ENCODE results near the gene SCGB3A2. TPM values are rescaled to one million over a fixed set of nuclear protein-coding genes. Genes with fewer than 3 reads are reported as not detected.

Gene SCGB3A2
- total and polyA plus RNA-seq, 2 of the 8 experiments (the other 6 are each of a cell fraction or from before 2014, with no cell fraction given) = 47.1 to 63.6 TPM

DNA sequence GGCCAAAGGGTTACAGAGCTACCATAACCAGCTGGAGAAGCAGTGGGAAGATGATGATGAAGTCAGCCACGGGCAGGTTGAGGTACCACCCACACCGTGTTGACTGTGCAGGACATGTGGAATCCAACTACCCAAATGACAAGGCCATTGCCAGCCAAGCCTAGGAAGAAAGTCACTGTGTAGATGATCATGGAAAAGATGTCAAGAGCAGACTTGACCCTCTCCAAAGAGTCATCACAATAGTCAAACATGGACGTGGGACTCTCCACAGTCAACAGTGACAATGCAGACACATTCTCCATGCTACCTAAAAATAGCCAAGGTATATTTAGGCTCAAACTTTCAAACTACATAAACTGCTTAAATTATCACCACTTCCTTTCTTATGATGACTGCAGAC, 26.1 kb upstream of the SCGB3A2 start:
- 96% methylated on average over 3 of the region's 3 CpGs; no CpG with 5 or more reads in 1 of the 2 experiments for WGBS, 2 experiments (ENCODE audit: extremely low coverage in 1 of 2, insufficient coverage in 1 of 2, insufficient read length in 1 of 2, insufficient replicate concordance in 2 of 2, low coverage in 1 of 2, low lambda C conversion rate in 2 of 2, missing lambda C conversion rate in 1 of 2)
- Histone ChIP-seq H3K4me3 (ENCODE audit: extremely low read depth in 1 of 4, insufficient read depth in 2 of 4, low read depth in 3 of 4, low read length in 4 of 4) (no peak overlapping the region), H2BK120ac (replicated peaks; ENCODE audit: low read depth, low read length) (no peak overlapping the region), H4K20me1 (replicated peaks in 1 of 2; ENCODE audit: control insufficient read depth in 1 of 2, insufficient read depth in 2 of 2, low read length in 2 of 2) (no peaks in the 10 kb centered on the region), H3K27ac (ENCODE audit: low read depth, low read length) (no peak overlapping the region), H3K36me3 (ENCODE audit: control insufficient read depth in 2 of 4, insufficient read depth in 4 of 4, low read length in 3 of 4) (no peaks in the 10 kb centered on the region), H3K4me2 (ENCODE audit: insufficient read depth in 1 of 2, low read depth in 2 of 2, low read length in 2 of 2) (no peak overlapping the region), H3K18ac (ENCODE audit: extremely low read depth, low read length) (no peak overlapping the region), H3K14ac (ENCODE audit: insufficient read length) (no peak overlapping the region), H3K23me2 (ENCODE audit: low read depth, low read length) (no peaks in the 10 kb centered on the region), H2BK20ac (ENCODE audit: low read length) (no peak overlapping the region), H4K8ac (ENCODE audit: extremely low read depth, insufficient read depth, low read length) (no peak overlapping the region), H3K4ac (replicated peaks; ENCODE audit: insufficient read length, low read depth, low read length) (no peak overlapping the region), H2AK5ac (ENCODE audit: low read depth, low read length) (peak overlapping the region; percentile 89; the same call in 1 of the 2 replicates), H4K5ac (ENCODE audit: insufficient read length, low read depth, low read length) (no peak overlapping the region), H2BK15ac (ENCODE audit: low read length) (no peak overlapping the region), H2BK5ac (ENCODE audit: low read depth, low read length) (no peak overlapping the region), H4K91ac (replicated peaks; ENCODE audit: insufficient read length, low read length) (no peak overlapping the region), H2AFZ (ENCODE audit: low read length) (no peak overlapping the region), H3K79me1 (ENCODE audit: low read depth, low read length) (no peaks in the 10 kb centered on the region), H3K79me2 (ENCODE audit: control insufficient read depth in 1 of 2, insufficient read depth in 2 of 2, low read length in 2 of 2) (no peaks in the 10 kb centered on the region), H3K9me3 (ENCODE audit: insufficient read depth in 2 of 2, low read depth in 1 of 2, low read length in 1 of 2) (no peaks in the 10 kb centered on the region), H3K27me3 (replicated peaks in 1 of 4; ENCODE audit: control insufficient read depth in 3 of 4, extremely low read depth in 1 of 4, insufficient read depth in 3 of 4, low read length in 3 of 4) (peaks cover 0 to 2% (median 0%) of the 10 kb centered on the region in 4 experiments; a peak in 1 of 7 replicates), H3K56ac (replicated peaks; ENCODE audit: insufficient read length, low read depth, low read length) (no peak overlapping the region), H3K23ac (ENCODE audit: insufficient read length) (no peak overlapping the region), H2BK12ac (ENCODE audit: low read depth, low read length) (no peak overlapping the region; the same call in 1 of the 2 replicates), H3K4me1 (replicated peaks in 1 of 4; ENCODE audit: control insufficient read depth in 3 of 4, insufficient read depth in 4 of 4, low read length in 3 of 4) (peaks cover 0 to 2% (median 0%) of the 10 kb centered on the region in 4 experiments; a peak in 1 of 7 replicates), H3K9ac (replicated peaks in 1 of 4; ENCODE audit: extremely low read depth in 1 of 4, low read depth in 3 of 4, low read length in 3 of 4) (no peak overlapping the region)
- POLR2A ChIA-PET (ENCODE audit: partially characterized antibody) = interaction anchor here (1.0 to 26.7 kb wide), 8 partner anchors 8 to 117 kb away, joined by 3 to 730 read pairs (median 146); partner anchors contain the start of gene SCGB3A2
- DNase-seq (ENCODE audit: low read depth in 1 of 2, low spot score in 2 of 2) = no peak
- TF ChIP-seq POLR2AphosphoS5 (IDR thresholded peaks at IDR 0.05; ENCODE audit: low read depth, low read length) = peak; percentile 87
- TF ChIP-seq JUN (IDR thresholded peaks at IDR 0.05; ENCODE audit: low read depth, low read length) = no peak
- peak; percentile 89 for TF ChIP-seq POLR2A (IDR thresholded peaks at IDR 0.05; ENCODE audit: control extremely low read depth in 1 of 2, low read depth in 2 of 2, low read length in 2 of 2)
- CTCF ChIA-PET (ENCODE audit: partially characterized antibody) = interaction anchor here (1.3 to 9.2 kb wide), 11 partner anchors 10 to 327 kb away, joined by 3 to 126 read pairs (median 8); no protein-coding TSS in a partner anchor
- no peak for FAIRE-seq
